Tibial artery (tissue), 4 donors: ENCODE measurements around the gene SLC7A1.

Experiments used
- DNase-seq, 2 donors: peaks; one replicate each; pipeline ENCODE4 v3.0.0-alpha.2; 2019
- H3K27ac ChIP-seq, 2 donors: fragments of 200-600 bp; sonication (generic) in 1 of 2; 1 replicate in 1 of 2; 2 replicates in 1 of 2; pipeline ENCODE4 v1.5.1; 2018 to 2019; ENCODE audit warnings: mild to moderate bottlenecking in 1 of 2
- H3K27me3 ChIP-seq, 2 donors: fragments of 200-600 bp; sonication (generic) in 1 of 2; one replicate each; pipeline versions ENCODE4 v1.5.1 to v1.6.0; 2016 to 2019
- H3K36me3 ChIP-seq, 3 donors: fragments of 200-600 bp; sonication (generic) in 2 of 3; one replicate each; pipeline ENCODE4 v1.5.1; 2016 to 2019; ENCODE audit warnings: mild to moderate bottlenecking in 2 of 3
- H3K4me1 ChIP-seq, 4 donors: fragments of 200-600 bp; sonication (generic) in 2 of 4; 1 replicate in 3 of 4; 2 replicates in 1 of 4; pipeline ENCODE4 v1.5.1; 2016 to 2019
- H3K4me3 ChIP-seq, 2 donors: fragments of 200-600 bp; sonication (generic) in 1 of 2; 1 replicate in 1 of 2; 2 replicates in 1 of 2; pipeline ENCODE4 v1.5.1; 2018 to 2019; ENCODE audit warnings: mild to moderate bottlenecking in 2 of 2
- H3K9me3 ChIP-seq, 3 donors: fragments of 200-600 bp; sonication (generic) in 1 of 3; one replicate each; pipeline ENCODE4 v1.5.1; 2016 to 2019
- intact Hi-C: fragments of 100-400 bp; cut with DNase I; formaldehyde crosslinking; loops from one replicate; pipeline ENCODE4 v1.15.0; 2023; ENCODE audit warnings: low total_unique reads
- TF ChIP-seq, protein P1 (sequence below), 2 experiments: fragments of 200-600 bp in 1 of 2; fragments of 450-650 bp in 1 of 2; IDR thresholded peaks; one replicate each; pipeline ENCODE4 v1.5.1; 2017 to 2019; ENCODE audit warnings: antibody characterized with exemption in 2 of 2, mild to moderate bottlenecking in 1 of 2, moderate library complexity in 1 of 2

Gene SLC7A1

DNA sequence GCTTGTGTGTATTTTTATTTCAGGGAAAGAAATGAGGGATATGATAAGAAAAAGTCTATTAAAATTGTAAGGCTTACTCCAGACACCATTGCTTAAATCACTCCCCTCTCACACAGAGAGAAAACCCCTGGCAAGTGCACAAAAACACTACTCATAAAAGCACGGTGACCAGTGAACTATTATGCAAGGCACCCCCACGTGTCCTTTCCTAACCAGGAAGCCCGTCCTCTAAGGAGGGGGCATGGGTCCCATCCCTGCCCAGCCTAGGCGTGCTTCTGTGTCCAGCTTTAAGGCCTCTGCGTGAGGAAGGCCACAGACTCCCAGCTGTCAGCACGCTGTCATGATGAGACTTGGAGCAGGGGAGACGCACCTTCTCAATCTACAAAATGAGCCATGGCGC lies 83.5 kb downstream of the SLC7A1 start:
- peak; percentile 78 to 84 for DNase-seq
- no peaks in the 10 kb centered on the region for H3K9me3 ChIP-seq
- no peak overlapping the region for H3K27ac ChIP-seq
- intact Hi-C loops = no loop called here
- H3K36me3 ChIP-seq = peaks cover 3 to 58% (median 44%) of the 10 kb centered on the region in 3 donors
- H3K4me1 ChIP-seq = peaks cover 0 to 5% (median 2%) of the 10 kb centered on the region in 4 donors
- TF ChIP-seq, protein P1, sequence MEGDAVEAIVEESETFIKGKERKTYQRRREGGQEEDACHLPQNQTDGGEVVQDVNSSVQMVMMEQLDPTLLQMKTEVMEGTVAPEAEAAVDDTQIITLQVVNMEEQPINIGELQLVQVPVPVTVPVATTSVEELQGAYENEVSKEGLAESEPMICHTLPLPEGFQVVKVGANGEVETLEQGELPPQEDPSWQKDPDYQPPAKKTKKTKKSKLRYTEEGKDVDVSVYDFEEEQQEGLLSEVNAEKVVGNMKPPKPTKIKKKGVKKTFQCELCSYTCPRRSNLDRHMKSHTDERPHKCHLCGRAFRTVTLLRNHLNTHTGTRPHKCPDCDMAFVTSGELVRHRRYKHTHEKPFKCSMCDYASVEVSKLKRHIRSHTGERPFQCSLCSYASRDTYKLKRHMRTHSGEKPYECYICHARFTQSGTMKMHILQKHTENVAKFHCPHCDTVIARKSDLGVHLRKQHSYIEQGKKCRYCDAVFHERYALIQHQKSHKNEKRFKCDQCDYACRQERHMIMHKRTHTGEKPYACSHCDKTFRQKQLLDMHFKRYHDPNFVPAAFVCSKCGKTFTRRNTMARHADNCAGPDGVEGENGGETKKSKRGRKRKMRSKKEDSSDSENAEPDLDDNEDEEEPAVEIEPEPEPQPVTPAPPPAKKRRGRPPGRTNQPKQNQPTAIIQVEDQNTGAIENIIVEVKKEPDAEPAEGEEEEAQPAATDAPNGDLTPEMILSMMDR (IDR thresholded peaks at IDR 0.05) = no peak
- no peak overlapping the region for H3K4me3 ChIP-seq
- H3K27me3 ChIP-seq = no peaks in the 10 kb centered on the region

DNA sequence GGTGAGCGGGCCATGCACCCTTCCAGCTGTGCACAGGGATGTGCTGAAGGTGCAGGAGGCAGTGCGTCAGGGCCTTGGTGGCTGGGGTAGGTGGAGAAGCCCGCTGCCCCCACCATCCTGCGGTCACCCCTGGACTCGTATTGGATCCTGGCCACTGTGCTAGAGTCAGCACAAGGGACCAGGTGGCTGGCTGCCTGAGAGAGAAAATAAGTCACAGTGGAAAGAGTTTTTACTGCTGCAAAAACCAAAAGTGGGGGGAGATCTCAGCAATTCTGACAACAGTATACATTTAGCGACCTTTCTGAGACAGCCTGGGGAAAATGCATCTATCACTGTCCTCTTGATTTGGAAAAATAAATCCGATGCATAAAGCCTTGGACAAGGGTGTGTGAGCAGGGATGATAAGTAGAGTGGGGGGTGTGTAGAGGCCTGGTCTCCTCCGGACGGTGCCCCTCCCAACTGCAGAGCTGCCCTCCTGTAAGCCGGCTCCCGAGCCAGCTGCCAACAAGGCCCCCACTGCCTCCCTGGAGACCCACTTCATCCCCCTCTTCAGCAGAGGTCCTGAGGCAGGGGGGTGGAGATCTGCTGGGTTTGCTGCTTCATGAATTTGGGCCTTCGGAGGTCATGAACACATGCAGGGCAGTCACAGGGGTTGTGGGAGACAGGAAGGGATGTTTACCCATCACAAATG lies 84.2 kb downstream of the SLC7A1 start:
- peaks cover 0 to 51% (median 36%) of the 10 kb centered on the region in 3 donors for H3K36me3 ChIP-seq
- H3K27ac ChIP-seq = peak overlapping the region in 1 of 2 donors; percentile 22
- H3K27me3 ChIP-seq = peaks cover 0 to 1% of the 10 kb centered on the region in 2 donors
- no peak overlapping the region for H3K4me3 ChIP-seq
- no peak for DNase-seq
- intact Hi-C loops = no loop called here
- TF ChIP-seq, protein P1 (IDR thresholded peaks at IDR 0.05) = no peak
- no peaks in the 10 kb centered on the region for H3K9me3 ChIP-seq
- H3K4me1 ChIP-seq = peaks cover 0 to 5% (median 2%) of the 10 kb centered on the region in 4 donors

DNA sequence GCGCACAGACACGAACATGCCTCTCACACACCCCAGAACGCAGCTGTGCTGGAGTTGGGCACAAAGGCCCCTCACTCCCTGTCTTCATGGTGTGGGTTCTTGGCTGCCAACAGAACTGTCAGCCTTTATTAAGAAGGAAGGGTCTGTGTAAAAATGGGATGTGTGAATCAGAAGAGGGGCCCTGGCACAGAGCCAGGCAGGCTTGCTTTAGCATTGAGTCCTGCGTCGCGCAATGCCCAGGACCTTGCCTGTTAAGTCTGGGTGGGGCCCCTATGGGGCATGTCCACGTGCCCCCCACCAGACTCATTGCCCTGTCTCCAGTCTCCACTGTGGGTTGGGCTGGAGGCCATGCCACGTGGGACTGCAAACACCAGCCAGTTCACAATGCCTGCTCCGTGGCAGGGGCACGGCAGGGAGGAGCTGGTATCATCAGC lies 84.8 kb downstream of the SLC7A1 start:
- intact Hi-C loops = no loop called here
- Histone ChIP-seq H3K4me1 (peaks cover 0 to 5% (median 2%) of the 10 kb centered on the region in 4 donors), H3K36me3 (peaks cover 0 to 45% (median 31%) of the 10 kb centered on the region in 3 donors), H3K27me3 (peaks cover 0 to 7% of the 10 kb centered on the region in 2 donors), H3K9me3 (no peaks in the 10 kb centered on the region), H3K27ac (no peak overlapping the region), H3K4me3 (no peak overlapping the region)
- no peak for DNase-seq
- TF ChIP-seq, protein P1 (IDR thresholded peaks at IDR 0.05) = no peak

DNA sequence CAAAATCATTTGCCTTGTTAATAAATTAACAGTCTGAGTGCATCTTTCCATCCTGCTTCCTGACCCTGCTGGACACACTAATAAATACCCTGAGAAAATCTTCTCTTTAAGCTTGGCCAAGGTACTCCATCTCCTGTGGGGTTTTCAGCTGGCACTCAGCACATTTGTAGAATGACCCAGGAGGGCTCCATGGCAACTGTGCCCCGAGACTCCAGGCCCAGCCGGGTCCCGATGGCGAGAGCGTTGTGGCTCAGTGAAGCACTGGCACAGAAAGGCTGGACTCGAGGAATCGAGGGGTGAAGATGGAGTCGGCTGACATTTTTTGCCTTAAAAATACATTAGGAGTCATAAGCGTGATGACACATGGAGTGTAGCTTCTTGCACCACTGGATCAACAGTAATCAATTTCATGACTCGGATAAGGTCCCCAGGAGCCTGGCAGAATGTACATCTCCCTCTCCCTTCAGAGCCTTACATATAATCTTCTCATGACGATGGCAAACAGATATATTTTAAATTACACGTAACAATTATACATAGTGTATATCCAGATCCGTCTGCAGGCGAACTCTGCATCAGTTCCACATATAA lies 85.4 kb downstream of the SLC7A1 start:
- TF ChIP-seq, protein P1 (IDR thresholded peaks at IDR 0.05) = no peak
- peaks cover 0 to 5% (median 2%) of the 10 kb centered on the region in 4 donors for H3K4me1 ChIP-seq
- intact Hi-C loops = loop anchor here (5.0 kb wide), 1 partner anchor 197 kb away; no protein-coding TSS in a partner anchor
- H3K27ac ChIP-seq = no peak overlapping the region
- no peaks in the 10 kb centered on the region for H3K9me3 ChIP-seq
- DNase-seq = no peak
- peaks cover 0 to 39% (median 25%) of the 10 kb centered on the region in 3 donors for H3K36me3 ChIP-seq
- H3K4me3 ChIP-seq = no peak overlapping the region
- peaks cover 0 to 9% of the 10 kb centered on the region in 2 donors for H3K27me3 ChIP-seq

DNA sequence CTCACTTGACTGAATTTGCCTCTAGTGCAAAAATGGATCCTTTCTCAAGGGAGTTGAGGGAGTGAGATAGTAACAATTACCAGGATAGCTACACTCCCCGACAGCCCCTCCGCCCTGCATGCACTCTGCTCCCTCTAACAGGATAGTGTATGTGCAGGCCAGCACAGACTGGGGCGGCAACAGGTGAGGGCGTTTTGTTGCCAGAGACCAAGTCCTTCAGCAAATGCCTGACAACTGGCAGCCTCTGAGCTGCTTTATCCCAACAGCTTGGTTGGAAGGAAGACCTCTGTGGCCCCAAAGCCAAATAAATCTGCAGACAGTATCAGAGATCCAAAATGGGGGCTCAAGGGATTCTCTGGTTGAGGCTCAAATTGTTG lies 86.6 kb downstream of the SLC7A1 start:
- Histone ChIP-seq H3K36me3 (peaks cover 0 to 27% (median 13%) of the 10 kb centered on the region in 3 donors), H3K27me3 (peaks cover 0 to 14% of the 10 kb centered on the region in 2 donors), H3K9me3 (no peaks in the 10 kb centered on the region), H3K27ac (no peak overlapping the region), H3K4me1 (peaks cover 0 to 5% (median 2%) of the 10 kb centered on the region in 4 donors), H3K4me3 (no peak overlapping the region)
- intact Hi-C loops = loop anchor here (5.0 kb wide), 1 partner anchor 198 kb away; no protein-coding TSS in a partner anchor
- no peak for DNase-seq
- TF ChIP-seq, protein P1 (IDR thresholded peaks at IDR 0.05) = no peak
